ENCODE results near the gene OR2A7. TPM values are rescaled to one million over a fixed set of nuclear protein-coding genes. Genes with fewer than 3 reads are reported as not detected.
"Not testable (repeated sequence)": the region's sequence is repeated elsewhere in the genome, so short reads cannot be mapped to it uniquely, and the experiment has no call there.

Gene OR2A7
- 10 to 100 TPM in 3 of 4 donors, not detected in 1; 10.9 to 40.3 (median 34.3) TPM for total RNA-seq

DNA sequence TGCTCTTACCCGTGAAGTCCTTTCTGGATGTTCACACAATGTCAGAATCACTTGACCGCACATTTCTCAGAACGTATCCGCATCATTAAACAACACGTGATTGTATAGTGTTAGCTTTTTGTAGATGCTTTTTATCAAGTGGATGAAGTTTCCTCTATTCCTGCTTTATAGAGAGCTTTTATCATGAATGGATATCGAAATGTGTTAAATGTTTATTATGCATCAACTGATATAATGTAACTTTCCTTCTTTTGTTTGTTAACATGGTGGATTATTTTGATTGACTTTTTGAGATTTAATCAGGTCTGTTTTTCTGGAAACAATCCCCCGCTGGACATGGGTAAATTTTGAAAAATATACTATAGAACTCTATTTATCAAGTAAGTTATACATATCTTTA, at the start of gene OR2A7:
Gene OR2A7, minus strand, starts transcription at position 101 of the 400 bp plus-strand sequence. CDS start 5,164 bp downstream, outside the sequence.
- H3K27ac ChIP-seq, H3K27me3 ChIP-seq, H3K4me3 ChIP-seq, H3K9me3 ChIP-seq, DNase-seq, H3K36me3 ChIP-seq, H3K4me1 ChIP-seq: not testable (repeated sequence)

GRCh38 chr7:144311872-144312469, 47.4 kb upstream of the OR2A7 start, which contains the start of gene OR2A1:
TSS of gene OR2A1 (plus strand) at chr7:144312419. CDS start at chr7:144318125, 5,706 bp downstream.
- not testable (repeated sequence) for H3K27ac ChIP-seq, DNase-seq, H3K4me1 ChIP-seq, H3K36me3 ChIP-seq, H3K27me3 ChIP-seq, H3K9me3 ChIP-seq, H3K4me3 ChIP-seq

- not testable (repeated sequence) for H3K4me1 ChIP-seq, H3K9me3 ChIP-seq, H3K27ac ChIP-seq, H3K4me3 ChIP-seq, H3K27me3 ChIP-seq, DNase-seq, H3K36me3 ChIP-seq
These were observed 46.6 kb upstream of the OR2A7 start for GRCh38 chr7:144311218-144311617.

DNA sequence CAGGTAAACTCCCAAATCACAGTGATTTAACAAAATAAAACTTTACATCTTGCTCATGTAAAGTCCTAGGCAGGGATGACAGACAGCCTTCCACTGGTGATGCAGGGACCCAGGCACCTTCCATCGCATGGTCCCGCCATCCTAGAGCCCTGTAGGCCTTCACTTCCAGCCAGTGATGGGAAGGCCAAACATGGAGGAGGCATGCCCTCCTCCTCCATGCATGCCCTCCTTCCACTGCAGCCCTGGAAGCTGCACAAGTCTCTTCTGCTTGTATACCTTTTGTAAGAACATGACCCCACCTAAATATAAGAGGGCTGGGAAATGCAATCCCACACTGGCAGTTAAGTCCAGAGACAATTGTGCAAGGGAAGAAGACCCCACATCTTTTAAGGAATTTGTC, 45.1 kb upstream of the OR2A7 start:
- not testable (repeated sequence) for H3K27me3 ChIP-seq, DNase-seq, H3K9me3 ChIP-seq, H3K4me3 ChIP-seq, H3K36me3 ChIP-seq, H3K27ac ChIP-seq, H3K4me1 ChIP-seq

DNA sequence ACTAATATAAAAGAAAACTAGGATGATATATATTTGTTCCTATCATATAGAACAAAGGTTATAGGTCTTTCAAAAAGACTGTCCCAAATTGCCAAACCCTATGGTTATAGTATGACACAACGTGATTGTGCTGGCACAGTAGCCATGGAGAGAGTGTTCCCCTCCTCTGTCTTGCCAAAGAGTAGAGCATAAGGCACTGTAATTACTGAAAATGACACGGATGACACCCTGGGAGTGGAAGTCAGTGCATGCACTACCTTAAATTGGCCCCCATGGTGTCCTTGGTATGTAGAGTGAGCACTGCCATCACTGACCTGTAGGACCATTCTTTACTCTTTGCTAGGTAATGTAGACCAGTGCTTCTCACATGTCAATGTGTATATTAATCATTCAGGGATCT, 40.6 kb upstream of the OR2A7 start:
- not testable (repeated sequence) for H3K4me1 ChIP-seq, H3K4me3 ChIP-seq, H3K27me3 ChIP-seq

GRCh38 chr7:144303607-144304006, 39.0 kb upstream of the OR2A7 start:
- H3K27ac ChIP-seq, H3K4me3 ChIP-seq, H3K4me1 ChIP-seq, H3K36me3 ChIP-seq, DNase-seq, H3K27me3 ChIP-seq, H3K9me3 ChIP-seq: not testable (repeated sequence)

More for the DNA sequence above, 40.6 kb upstream of the OR2A7 start:
- H3K36me3 ChIP-seq, H3K9me3 ChIP-seq, DNase-seq, H3K27ac ChIP-seq: not testable (repeated sequence)

DNA sequence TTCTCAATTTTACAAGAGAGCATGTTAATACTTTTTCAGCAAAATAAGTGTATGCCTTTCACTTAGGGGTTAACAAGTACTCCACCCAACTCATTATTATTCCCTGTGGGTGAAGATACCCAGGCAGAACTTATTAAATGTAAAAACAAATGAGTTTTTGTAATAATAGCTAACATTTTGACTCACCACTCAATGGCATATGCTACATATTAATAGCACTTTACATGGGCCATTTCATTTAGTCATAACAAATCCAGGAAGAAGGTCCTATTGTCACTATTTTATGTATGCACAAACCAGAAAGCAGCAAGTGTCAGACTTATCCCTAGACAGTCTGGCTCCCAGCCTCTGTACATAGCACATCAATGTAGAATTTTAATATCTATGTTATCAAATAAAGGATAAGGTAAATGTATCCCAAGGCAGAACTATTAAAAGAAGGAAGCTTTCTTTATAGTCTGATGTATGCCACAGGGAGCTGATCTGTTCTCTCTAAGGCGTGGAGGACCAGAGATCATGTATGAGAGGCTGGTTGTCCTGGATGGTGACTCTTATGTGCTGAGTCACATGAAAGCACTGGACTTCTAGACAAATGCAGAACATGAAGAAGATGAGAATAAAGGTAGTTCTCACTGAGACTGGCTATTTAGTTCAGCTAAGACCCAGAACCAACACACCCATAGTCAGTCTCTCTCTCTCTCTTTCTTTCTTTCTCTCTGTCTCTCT, 38.1 kb upstream of the OR2A7 start:
- not testable (repeated sequence) for H3K27me3 ChIP-seq, H3K4me3 ChIP-seq, DNase-seq, H3K9me3 ChIP-seq, H3K27ac ChIP-seq, H3K4me1 ChIP-seq, H3K36me3 ChIP-seq

DNA sequence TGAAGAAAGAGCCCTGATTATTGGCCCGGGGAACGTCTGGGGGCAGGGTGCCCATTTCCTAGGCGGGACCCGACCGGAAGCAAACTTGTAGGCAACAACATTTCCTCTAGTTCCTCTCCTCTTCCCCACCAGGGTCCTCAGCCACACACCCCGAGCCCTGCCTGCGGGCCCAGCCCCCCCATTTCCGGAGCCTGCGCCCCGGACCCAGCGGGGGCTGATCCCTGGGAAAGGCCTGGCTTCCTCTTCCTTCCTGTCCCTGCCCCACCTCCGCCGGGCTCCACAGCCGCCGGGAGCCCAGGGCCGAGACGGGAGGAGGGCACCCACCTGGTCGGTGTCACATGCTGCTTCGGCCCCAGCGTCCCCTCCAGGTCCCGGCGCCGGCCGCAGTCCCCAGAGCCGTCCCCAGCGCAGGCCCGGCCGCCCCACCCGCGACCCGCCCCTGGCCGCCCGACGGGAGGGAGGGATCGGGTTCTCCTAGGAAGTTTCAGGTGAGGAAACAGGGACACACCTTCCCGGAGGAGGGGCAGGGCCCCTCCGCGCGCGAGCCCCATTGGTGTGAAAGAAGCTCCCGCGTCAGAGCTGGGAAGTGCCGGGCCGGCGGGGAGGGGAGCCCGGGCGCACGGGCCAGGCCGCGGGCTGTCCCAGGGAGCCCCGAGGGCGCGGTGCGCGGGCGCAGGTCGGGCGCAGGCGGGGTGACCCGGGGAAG, 29.4 kb upstream of the OR2A7 start:
- not testable (repeated sequence) for H3K27ac ChIP-seq, H3K36me3 ChIP-seq, H3K27me3 ChIP-seq, H3K4me1 ChIP-seq, H3K9me3 ChIP-seq
- H3K4me3 ChIP-seq: peak overlapping the region in 2 of 4 donors; percentile 29 to 31
- peak in 1 of 3 donors; percentile 47 for DNase-seq

GRCh38 chr7:144292384-144293161, 28.0 kb upstream of the OR2A7 start:
- not testable (repeated sequence) for H3K36me3 ChIP-seq, H3K27ac ChIP-seq, H3K4me3 ChIP-seq, DNase-seq, H3K27me3 ChIP-seq, H3K4me1 ChIP-seq, H3K9me3 ChIP-seq

- not testable (repeated sequence) for H3K9me3 ChIP-seq, DNase-seq, H3K27ac ChIP-seq, H3K4me3 ChIP-seq, H3K4me1 ChIP-seq, H3K27me3 ChIP-seq, H3K36me3 ChIP-seq
These were observed 27.0 kb upstream of the OR2A7 start for GRCh38 chr7:144291607-144292006.

DNA sequence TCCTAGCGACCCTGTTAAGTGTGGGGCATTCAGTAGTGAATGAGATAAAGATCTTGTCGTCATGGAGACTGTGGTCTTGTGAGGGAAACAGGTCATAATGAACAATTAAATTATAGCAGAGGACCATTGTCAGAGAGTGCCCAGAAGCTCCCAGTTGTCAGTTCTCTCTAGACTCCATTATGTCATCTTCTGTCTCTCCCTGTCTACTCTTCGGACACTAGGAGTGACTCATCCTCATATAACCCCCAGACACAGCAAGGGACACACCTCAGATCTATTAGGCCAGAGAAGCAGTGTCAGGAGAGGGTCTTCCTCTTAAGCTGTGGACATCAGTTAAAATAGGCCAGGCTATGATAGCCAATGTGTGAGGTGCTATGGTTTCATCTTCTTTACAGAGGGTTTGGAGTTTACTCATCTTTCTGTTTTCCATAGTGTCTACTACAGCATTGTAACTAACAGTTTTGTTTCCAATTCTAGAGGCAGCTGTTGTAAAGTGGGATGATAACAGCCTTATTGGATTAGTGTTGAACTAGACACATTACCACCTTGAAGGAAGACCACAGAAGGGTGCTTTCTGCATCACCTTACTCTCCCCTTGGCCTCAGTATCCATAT, 22.7 kb upstream of the OR2A7 start:
- not testable (repeated sequence) for H3K4me1 ChIP-seq, H3K27ac ChIP-seq, H3K9me3 ChIP-seq, H3K4me3 ChIP-seq, DNase-seq, H3K27me3 ChIP-seq, H3K36me3 ChIP-seq

DNA sequence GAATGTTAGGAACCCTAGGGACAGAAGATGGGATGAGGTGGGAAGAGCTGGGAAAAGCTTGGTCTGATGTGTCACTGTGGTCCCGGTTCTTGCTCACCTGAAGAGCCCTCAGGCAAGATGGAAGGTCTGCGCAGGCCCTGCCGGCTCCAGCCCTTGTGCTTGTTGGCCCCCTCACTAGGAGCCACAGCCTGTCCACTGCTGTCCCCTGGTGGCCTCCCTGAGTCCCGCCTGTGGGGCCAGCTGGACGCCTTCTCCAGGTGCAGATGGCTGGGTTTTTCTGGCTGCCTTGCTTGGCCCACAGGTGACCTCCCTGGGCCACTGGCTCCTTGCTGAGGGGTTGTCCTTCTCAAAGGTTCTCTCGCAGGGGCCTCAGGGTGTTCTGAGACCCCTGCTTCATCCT, 19.1 kb upstream of the OR2A7 start:
- not testable (repeated sequence) for H3K36me3 ChIP-seq, H3K27me3 ChIP-seq, H3K9me3 ChIP-seq, H3K4me1 ChIP-seq, DNase-seq, H3K4me3 ChIP-seq, H3K27ac ChIP-seq

- not testable (repeated sequence) for H3K4me3 ChIP-seq, H3K4me1 ChIP-seq, H3K27ac ChIP-seq, H3K27me3 ChIP-seq, DNase-seq, H3K9me3 ChIP-seq, H3K36me3 ChIP-seq
These were observed 17.9 kb upstream of the OR2A7 start for GRCh38 chr7:144282490-144282889.

DNA sequence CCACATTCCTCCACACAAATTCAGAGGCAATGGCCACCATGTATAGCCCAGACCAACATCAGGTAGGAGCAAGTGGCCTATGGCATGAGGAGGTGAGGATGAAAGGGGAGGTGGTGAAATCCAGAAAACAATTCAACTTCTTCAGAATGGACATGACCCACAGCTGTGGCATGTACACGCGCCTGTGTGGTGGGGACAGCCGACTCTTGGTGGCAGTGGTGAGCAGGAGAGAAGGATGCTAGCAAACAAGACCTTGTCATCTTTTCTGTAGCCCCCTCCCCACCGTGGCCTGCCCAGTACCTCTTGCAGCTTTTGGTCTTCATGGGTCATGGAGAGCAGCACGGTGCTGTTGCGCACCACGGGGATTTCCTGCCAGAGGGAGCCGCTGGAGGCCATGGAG, 17.4 kb upstream of the OR2A7 start:
- not testable (repeated sequence) for DNase-seq, H3K36me3 ChIP-seq, H3K9me3 ChIP-seq, H3K4me1 ChIP-seq, H3K27me3 ChIP-seq, H3K4me3 ChIP-seq, H3K27ac ChIP-seq
